Esophagus muscularis mucosa (tissue), 4 donors: ENCODE measurements around the gene NBAS.

Experiments used
- CTCF ChIP-seq, 3 experiments: fragments of 200-600 bp in 2 of 3; fragments of 450-650 bp in 1 of 3; sonication (generic) in 2 of 3; IDR thresholded peaks; one replicate each; pipeline ENCODE4 v1.5.1; 2017 to 2019; ENCODE audit warnings: antibody characterized with exemption in 3 of 3, mild to moderate bottlenecking in 2 of 3, moderate library complexity in 1 of 3
- EP300 ChIP-seq: sonication (generic); formaldehyde crosslinking; IDR thresholded peaks from one replicate; pipeline ENCODE4 v1.6.1; 2017; ENCODE audit warnings: antibody characterized with exemption
- POLR2A ChIP-seq: fragments of 450-650 bp; IDR thresholded peaks from one replicate; pipeline ENCODE4 v1.6.1; 2017; ENCODE audit warnings: antibody characterized with exemption, moderate library complexity, mild to moderate bottlenecking, low read depth
- POLR2AphosphoS5 ChIP-seq, 2 donors: sonication (generic); formaldehyde crosslinking; IDR thresholded peaks; one replicate each; pipeline ENCODE4 v1.6.1; 2017; ENCODE audit warnings: antibody characterized with exemption in 2 of 2

GRCh38 chr2:15191789-15192188 lies 369.3 kb downstream of the NBAS start:
- TF ChIP-seq EP300 (no peak), POLR2A (no peak), POLR2AphosphoS5 (IDR thresholded peaks at IDR 0.05) (no peak), CTCF (IDR thresholded peaks at IDR 0.05) (no peak)
